K562 (cell line): ENCODE data around the gene JUNB.

Experiments
- CBX3 ChIP-seq, 2 experiments: IDR thresholded peaks; 1 replicate in 1 of 2; 2 replicates in 1 of 2; pipeline ENCODE4 v1.6.1; 2012; ENCODE audit warnings: inconsistent platforms in 2 of 2, low read length in 2 of 2, borderline replicate concordance in 1 of 2, control low read depth in 1 of 2
- CREM ChIP-seq: IDR thresholded peaks from 2 replicates; pipeline ENCODE4 v1.6.1; 2014; ENCODE audit warnings: antibody characterized with exemption, low read depth
- JUND ChIP-seq, 2 experiments: IDR thresholded peaks; 2 replicates in 1 of 2; 3 replicates in 1 of 2; pipeline ENCODE4 v1.6.1; 2011; ENCODE audit warnings: borderline replicate concordance in 2 of 2, low read depth in 2 of 2, low read length in 2 of 2, improper control_type of control experiment in 1 of 2, missing biosample characterization in 1 of 2, missing genetic modification characterization in 1 of 2, missing genetic modification reagents in 1 of 2
- KHSRP ChIP-seq: fragments of 450-650 bp; IDR thresholded peaks from 2 replicates; pipeline ENCODE4 v1.6.1; 2017
- RBM25 ChIP-seq: fragments of 200-400 bp; formaldehyde crosslinking; IDR thresholded peaks from 2 replicates; pipeline ENCODE4 v1.6.1; 2018; ENCODE audit warnings: low read length, low read depth, moderate library complexity; ENCODE audit not compliant: severe bottlenecking
- RFX5 ChIP-seq: IDR thresholded peaks from 2 replicates; pipeline ENCODE4 v1.6.1; 2011; ENCODE audit warnings: low read depth, mild to moderate bottlenecking, improper control_type of control experiment, low read length
- TAF1 ChIP-seq: IDR thresholded peaks from 2 replicates; pipeline ENCODE4 v1.6.1; 2011; ENCODE audit warnings: mild to moderate bottlenecking, low read length, moderate library complexity; ENCODE audit not compliant: insufficient read depth, control insufficient read depth, severe bottlenecking; ENCODE audit errors: extremely low read depth
- ZNF57 ChIP-seq: fragments of 450-650 bp; formaldehyde crosslinking; IDR thresholded peaks from 2 replicates; pipeline ENCODE4 v1.4.0; 2020; ENCODE audit warnings: mild to moderate bottlenecking, moderate library complexity
- TF ChIP-seq, protein P1 (sequence below), 2 experiments: fragments of 450-650 bp; formaldehyde crosslinking in 1 of 2; IDR thresholded peaks; 2 replicates each; pipeline versions ENCODE4 v1.4.0 to v1.6.1; 2014 to 2020; ENCODE audit warnings: mild to moderate bottlenecking in 2 of 2, borderline replicate concordance in 1 of 2, low read depth in 1 of 2
- TF ChIP-seq, protein P2 (sequence below): fragments of 450-650 bp; IDR thresholded peaks from 2 replicates; pipeline ENCODE4 v1.6.1; 2018; ENCODE audit not compliant: partially characterized antibody
- TF ChIP-seq, protein P3 (sequence below), 3 experiments: IDR thresholded peaks in 2 of 3; conservative IDR thresholded peaks in 1 of 3; 2 replicates each; pipeline ENCODE4 v1.5.1; 2011 to 2012; ENCODE audit warnings: low read length in 3 of 3, mild to moderate bottlenecking in 3 of 3, control low read depth in 2 of 3, improper control_type of control experiment in 1 of 3, inconsistent platforms in 1 of 3, low read depth in 1 of 3, mixed read lengths in 1 of 3, moderate library complexity in 1 of 3; ENCODE audit not compliant: insufficient read depth in 2 of 3
- TF ChIP-seq, protein P4 (sequence below): fragments of 450-650 bp; formaldehyde crosslinking; IDR thresholded peaks from 2 replicates; pipeline ENCODE4 v1.4.0; 2022; ENCODE audit warnings: missing genetic modification characterization
- TF ChIP-seq, protein P5 (sequence below): fragments of 150-350 bp; conservative IDR thresholded peaks from 2 replicates; pipeline ENCODE4 v1.6.1; 2014; ENCODE audit warnings: low read length

DNA sequence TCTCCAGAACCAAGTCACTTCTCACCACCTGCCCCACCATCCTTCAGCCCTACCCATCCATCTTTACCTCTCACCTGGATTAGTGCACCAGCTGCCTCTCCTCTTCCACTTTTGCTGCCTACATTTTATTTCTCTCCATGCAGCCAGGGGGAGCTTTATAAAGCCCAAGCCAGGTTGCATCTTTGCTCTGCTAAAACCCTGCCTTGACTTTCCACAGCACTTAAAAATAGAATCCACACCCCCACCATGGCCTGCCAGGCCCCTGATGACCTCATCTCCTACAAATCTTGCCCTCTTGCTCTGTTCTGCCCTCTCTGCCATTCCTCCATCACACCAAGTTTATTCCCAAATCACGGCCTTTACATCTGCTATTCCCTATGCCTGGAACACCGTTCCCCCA is 17.7 kb upstream of the JUNB start:
- TF ChIP-seq CREM (no peak), RBM25 (no peak), KHSRP (no peak), CBX3 (IDR thresholded peaks at IDR 0.05; ENCODE audit: borderline replicate concordance in 1 of 2, low read length in 2 of 2) (no peak), RFX5 (no peak), TAF1 (no peak), JUND (IDR thresholded peaks at IDR 0.05; ENCODE audit: borderline replicate concordance, low read depth, low read length) (no peak), JUND (tag; IDR thresholded peaks at IDR 0.05; ENCODE audit: borderline replicate concordance, low read depth, low read length) (no peak), ZNF57 (CRISPR knock-in tag) (no peak)
- TF ChIP-seq, protein P1, sequence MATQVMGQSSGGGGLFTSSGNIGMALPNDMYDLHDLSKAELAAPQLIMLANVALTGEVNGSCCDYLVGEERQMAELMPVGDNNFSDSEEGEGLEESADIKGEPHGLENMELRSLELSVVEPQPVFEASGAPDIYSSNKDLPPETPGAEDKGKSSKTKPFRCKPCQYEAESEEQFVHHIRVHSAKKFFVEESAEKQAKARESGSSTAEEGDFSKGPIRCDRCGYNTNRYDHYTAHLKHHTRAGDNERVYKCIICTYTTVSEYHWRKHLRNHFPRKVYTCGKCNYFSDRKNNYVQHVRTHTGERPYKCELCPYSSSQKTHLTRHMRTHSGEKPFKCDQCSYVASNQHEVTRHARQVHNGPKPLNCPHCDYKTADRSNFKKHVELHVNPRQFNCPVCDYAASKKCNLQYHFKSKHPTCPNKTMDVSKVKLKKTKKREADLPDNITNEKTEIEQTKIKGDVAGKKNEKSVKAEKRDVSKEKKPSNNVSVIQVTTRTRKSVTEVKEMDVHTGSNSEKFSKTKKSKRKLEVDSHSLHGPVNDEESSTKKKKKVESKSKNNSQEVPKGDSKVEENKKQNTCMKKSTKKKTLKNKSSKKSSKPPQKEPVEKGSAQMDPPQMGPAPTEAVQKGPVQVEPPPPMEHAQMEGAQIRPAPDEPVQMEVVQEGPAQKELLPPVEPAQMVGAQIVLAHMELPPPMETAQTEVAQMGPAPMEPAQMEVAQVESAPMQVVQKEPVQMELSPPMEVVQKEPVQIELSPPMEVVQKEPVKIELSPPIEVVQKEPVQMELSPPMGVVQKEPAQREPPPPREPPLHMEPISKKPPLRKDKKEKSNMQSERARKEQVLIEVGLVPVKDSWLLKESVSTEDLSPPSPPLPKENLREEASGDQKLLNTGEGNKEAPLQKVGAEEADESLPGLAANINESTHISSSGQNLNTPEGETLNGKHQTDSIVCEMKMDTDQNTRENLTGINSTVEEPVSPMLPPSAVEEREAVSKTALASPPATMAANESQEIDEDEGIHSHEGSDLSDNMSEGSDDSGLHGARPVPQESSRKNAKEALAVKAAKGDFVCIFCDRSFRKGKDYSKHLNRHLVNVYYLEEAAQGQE (IDR thresholded peaks at IDR 0.05; ENCODE audit: borderline replicate concordance) = 0 out of 2 replicates have a peak, but pooled peaks have one; percentile 9
- TF ChIP-seq, protein P1 (CRISPR knock-in tag; IDR thresholded peaks at IDR 0.05; ENCODE audit: low read depth) = no peak
- TF ChIP-seq, protein P2, sequence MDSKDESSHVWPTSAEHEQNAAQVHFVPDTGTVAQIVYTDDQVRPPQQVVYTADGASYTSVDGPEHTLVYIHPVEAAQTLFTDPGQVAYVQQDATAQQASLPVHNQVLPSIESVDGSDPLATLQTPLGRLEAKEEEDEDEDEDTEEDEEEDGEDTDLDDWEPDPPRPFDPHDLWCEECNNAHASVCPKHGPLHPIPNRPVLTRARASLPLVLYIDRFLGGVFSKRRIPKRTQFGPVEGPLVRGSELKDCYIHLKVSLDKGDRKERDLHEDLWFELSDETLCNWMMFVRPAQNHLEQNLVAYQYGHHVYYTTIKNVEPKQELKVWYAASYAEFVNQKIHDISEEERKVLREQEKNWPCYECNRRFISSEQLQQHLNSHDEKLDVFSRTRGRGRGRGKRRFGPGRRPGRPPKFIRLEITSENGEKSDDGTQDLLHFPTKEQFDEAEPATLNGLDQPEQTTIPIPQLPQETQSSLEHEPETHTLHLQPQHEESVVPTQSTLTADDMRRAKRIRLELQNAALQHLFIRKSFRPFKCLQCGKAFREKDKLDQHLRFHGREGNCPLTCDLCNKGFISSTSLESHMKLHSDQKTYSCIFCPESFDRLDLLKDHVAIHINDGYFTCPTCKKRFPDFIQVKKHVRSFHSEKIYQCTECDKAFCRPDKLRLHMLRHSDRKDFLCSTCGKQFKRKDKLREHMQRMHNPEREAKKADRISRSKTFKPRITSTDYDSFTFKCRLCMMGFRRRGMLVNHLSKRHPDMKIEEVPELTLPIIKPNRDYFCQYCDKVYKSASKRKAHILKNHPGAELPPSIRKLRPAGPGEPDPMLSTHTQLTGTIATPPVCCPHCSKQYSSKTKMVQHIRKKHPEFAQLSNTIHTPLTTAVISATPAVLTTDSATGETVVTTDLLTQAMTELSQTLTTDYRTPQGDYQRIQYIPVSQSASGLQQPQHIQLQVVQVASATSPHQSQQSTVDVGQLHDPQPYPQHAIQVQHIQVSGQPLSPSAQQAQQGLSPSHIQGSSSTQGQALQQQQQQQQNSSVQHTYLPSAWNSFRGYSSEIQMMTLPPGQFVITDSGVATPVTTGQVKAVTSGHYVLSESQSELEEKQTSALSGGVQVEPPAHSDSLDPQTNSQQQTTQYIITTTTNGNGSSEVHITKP = no peak
- TF ChIP-seq, protein P3, sequence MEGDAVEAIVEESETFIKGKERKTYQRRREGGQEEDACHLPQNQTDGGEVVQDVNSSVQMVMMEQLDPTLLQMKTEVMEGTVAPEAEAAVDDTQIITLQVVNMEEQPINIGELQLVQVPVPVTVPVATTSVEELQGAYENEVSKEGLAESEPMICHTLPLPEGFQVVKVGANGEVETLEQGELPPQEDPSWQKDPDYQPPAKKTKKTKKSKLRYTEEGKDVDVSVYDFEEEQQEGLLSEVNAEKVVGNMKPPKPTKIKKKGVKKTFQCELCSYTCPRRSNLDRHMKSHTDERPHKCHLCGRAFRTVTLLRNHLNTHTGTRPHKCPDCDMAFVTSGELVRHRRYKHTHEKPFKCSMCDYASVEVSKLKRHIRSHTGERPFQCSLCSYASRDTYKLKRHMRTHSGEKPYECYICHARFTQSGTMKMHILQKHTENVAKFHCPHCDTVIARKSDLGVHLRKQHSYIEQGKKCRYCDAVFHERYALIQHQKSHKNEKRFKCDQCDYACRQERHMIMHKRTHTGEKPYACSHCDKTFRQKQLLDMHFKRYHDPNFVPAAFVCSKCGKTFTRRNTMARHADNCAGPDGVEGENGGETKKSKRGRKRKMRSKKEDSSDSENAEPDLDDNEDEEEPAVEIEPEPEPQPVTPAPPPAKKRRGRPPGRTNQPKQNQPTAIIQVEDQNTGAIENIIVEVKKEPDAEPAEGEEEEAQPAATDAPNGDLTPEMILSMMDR (IDR thresholded peaks at IDR 0.05 in 2 of 3, conservative IDR thresholded peaks at IDR 0.05 in 1 of 3; ENCODE audit: insufficient read depth in 2 of 3, low read depth in 1 of 3, low read length in 3 of 3) = peak; percentile 18 to 43 (median 25); a peak in 2 of 6 replicates
- TF ChIP-seq, protein P4, sequence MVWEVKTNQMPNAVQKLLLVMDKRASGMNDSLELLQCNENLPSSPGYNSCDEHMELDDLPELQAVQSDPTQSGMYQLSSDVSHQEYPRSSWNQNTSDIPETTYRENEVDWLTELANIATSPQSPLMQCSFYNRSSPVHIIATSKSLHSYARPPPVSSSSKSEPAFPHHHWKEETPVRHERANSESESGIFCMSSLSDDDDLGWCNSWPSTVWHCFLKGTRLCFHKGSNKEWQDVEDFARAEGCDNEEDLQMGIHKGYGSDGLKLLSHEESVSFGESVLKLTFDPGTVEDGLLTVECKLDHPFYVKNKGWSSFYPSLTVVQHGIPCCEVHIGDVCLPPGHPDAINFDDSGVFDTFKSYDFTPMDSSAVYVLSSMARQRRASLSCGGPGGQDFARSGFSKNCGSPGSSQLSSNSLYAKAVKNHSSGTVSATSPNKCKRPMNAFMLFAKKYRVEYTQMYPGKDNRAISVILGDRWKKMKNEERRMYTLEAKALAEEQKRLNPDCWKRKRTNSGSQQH = no peak
- TF ChIP-seq, protein P5, sequence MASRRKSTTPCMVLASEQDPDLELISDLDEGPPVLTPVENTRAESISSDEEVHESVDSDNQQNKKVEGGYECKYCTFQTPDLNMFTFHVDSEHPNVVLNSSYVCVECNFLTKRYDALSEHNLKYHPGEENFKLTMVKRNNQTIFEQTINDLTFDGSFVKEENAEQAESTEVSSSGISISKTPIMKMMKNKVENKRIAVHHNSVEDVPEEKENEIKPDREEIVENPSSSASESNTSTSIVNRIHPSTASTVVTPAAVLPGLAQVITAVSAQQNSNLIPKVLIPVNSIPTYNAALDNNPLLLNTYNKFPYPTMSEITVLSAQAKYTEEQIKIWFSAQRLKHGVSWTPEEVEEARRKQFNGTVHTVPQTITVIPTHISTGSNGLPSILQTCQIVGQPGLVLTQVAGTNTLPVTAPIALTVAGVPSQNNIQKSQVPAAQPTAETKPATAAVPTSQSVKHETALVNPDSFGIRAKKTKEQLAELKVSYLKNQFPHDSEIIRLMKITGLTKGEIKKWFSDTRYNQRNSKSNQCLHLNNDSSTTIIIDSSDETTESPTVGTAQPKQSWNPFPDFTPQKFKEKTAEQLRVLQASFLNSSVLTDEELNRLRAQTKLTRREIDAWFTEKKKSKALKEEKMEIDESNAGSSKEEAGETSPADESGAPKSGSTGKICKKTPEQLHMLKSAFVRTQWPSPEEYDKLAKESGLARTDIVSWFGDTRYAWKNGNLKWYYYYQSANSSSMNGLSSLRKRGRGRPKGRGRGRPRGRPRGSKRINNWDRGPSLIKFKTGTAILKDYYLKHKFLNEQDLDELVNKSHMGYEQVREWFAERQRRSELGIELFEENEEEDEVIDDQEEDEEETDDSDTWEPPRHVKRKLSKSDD = no peak
